Mesenchymal stem cell (in vitro differentiated cells and primary cell): ENCODE results near the gene AFF1.

Experiments used
- DNase-seq: peaks from one replicate; pipeline ENCODE4 v3.0.0-alpha.2; 2013
- H2AFZ ChIP-seq: one replicate; pipeline ENCODE4 v1.6.1; 2013; ENCODE audit warnings: low read depth, mild to moderate bottlenecking, control low read depth, inconsistent platforms, low read length, moderate library complexity
- H2AK5ac ChIP-seq: 2 replicates; pipeline ENCODE4 v1.6.1; 2013; ENCODE audit warnings: low read length, moderate library complexity, mild to moderate bottlenecking, inconsistent platforms; ENCODE audit not compliant: severe bottlenecking
- H2BK120ac ChIP-seq: one replicate; pipeline ENCODE4 v1.6.1; 2013; ENCODE audit warnings: low read depth, mild to moderate bottlenecking, inconsistent platforms, low read length, moderate library complexity
- H2BK12ac ChIP-seq, 2 experiments: one replicate each; pipeline ENCODE4 v1.6.1; 2013; ENCODE audit warnings: inconsistent platforms in 2 of 2, low read length in 2 of 2, mild to moderate bottlenecking in 2 of 2, moderate library complexity in 2 of 2, control low read depth in 1 of 2
- H2BK15ac ChIP-seq: one replicate; pipeline ENCODE4 v1.6.1; 2013; ENCODE audit warnings: mild to moderate bottlenecking, low read depth, inconsistent platforms; ENCODE audit not compliant: poor library complexity, severe bottlenecking
- H2BK5ac ChIP-seq: 2 replicates; pipeline ENCODE4 v1.6.1; 2013; ENCODE audit warnings: low read depth, mild to moderate bottlenecking, low read length, control low read depth, inconsistent platforms; ENCODE audit not compliant: poor library complexity, severe bottlenecking
- H3K14ac ChIP-seq, 2 experiments: one replicate each; pipeline ENCODE4 v1.6.1; 2013; ENCODE audit warnings: inconsistent platforms in 2 of 2, low read length in 2 of 2, control low read depth in 1 of 2, mild to moderate bottlenecking in 1 of 2, moderate library complexity in 1 of 2
- H3K18ac ChIP-seq, 2 experiments: one replicate each; pipeline ENCODE4 v1.6.1; 2013; ENCODE audit warnings: inconsistent platforms in 2 of 2, low read length in 2 of 2, control low read depth in 1 of 2, low read depth in 1 of 2, mild to moderate bottlenecking in 1 of 2
- H3K23ac ChIP-seq, 2 experiments: one replicate each; pipeline ENCODE4 v1.6.1; 2013; ENCODE audit warnings: inconsistent platforms in 2 of 2, low read length in 2 of 2, mild to moderate bottlenecking in 2 of 2, moderate library complexity in 2 of 2, control low read depth in 1 of 2
- H3K27ac ChIP-seq: 2 replicates; pipeline ENCODE4 v1.5.1; 2013; ENCODE audit warnings: mild to moderate bottlenecking, moderate library complexity, low read length, control low read depth, inconsistent platforms; ENCODE audit not compliant: poor library complexity, severe bottlenecking
- H3K27me3 ChIP-seq, 2 experiments: 2 replicates each; pipeline versions ENCODE4 v1.6.1 to v1.7.0; 2013; ENCODE audit warnings: low read length in 2 of 2, mild to moderate bottlenecking in 2 of 2, moderate library complexity in 2 of 2, control low read depth in 1 of 2, inconsistent platforms in 1 of 2; ENCODE audit not compliant: control insufficient read depth in 1 of 2, insufficient read depth in 1 of 2
- H3K36me3 ChIP-seq, 2 experiments: 2 replicates each; pipeline versions ENCODE4 v1.6.1 to v1.7.0; 2013; ENCODE audit warnings: low read length in 2 of 2, control low read depth in 1 of 2, inconsistent platforms in 1 of 2, low read depth in 1 of 2, mild to moderate bottlenecking in 1 of 2; ENCODE audit not compliant: insufficient read depth in 2 of 2, control insufficient read depth in 1 of 2
- H3K4ac ChIP-seq, 2 experiments: one replicate each; pipeline ENCODE4 v1.6.1; 2013; ENCODE audit warnings: inconsistent platforms in 2 of 2, low read length in 2 of 2, mild to moderate bottlenecking in 2 of 2, moderate library complexity in 2 of 2, control low read depth in 1 of 2, low read depth in 1 of 2
- H3K4me1 ChIP-seq: 2 replicates; pipeline ENCODE4 v1.6.1; 2013; ENCODE audit warnings: low read depth, low read length, control low read depth; ENCODE audit not compliant: control insufficient read depth, insufficient read depth
- H3K4me2 ChIP-seq: 2 replicates; pipeline ENCODE4 v1.6.1; 2013; ENCODE audit warnings: low read length, mild to moderate bottlenecking, inconsistent platforms; ENCODE audit not compliant: poor library complexity, severe bottlenecking
- H3K4me3 ChIP-seq, 2 experiments: 2 replicates each; pipeline versions ENCODE4 v1.5.1 to v1.7.0; 2013; ENCODE audit warnings: low read length in 2 of 2, mild to moderate bottlenecking in 2 of 2, control low read depth in 1 of 2, low read depth in 1 of 2; ENCODE audit not compliant: insufficient read depth in 1 of 2
- H3K79me1 ChIP-seq: replicated peaks from 2 replicates; pipeline ENCODE4 v1.6.1; 2013; ENCODE audit warnings: mild to moderate bottlenecking, control low read depth, low read length, inconsistent platforms; ENCODE audit not compliant: poor library complexity, severe bottlenecking
- H3K9ac ChIP-seq: 2 replicates; pipeline ENCODE4 v1.7.0; 2013; ENCODE audit warnings: mild to moderate bottlenecking, low read length, moderate library complexity
- H3K9me3 ChIP-seq: 2 replicates; pipeline ENCODE4 v1.7.0; 2013; ENCODE audit warnings: mild to moderate bottlenecking, low read length; ENCODE audit not compliant: control insufficient read depth
- H4K8ac ChIP-seq: one replicate; pipeline ENCODE4 v1.6.1; 2013; ENCODE audit warnings: inconsistent platforms, mild to moderate bottlenecking, low read length, moderate library complexity
- H4K91ac ChIP-seq: one replicate; pipeline ENCODE4 v1.6.1; 2013; ENCODE audit warnings: mild to moderate bottlenecking, low read length, inconsistent platforms
- WGBS: methylation state at CpG from one replicate; pipeline ENCODE4 v1.1.7; 2013; ENCODE audit warnings: mixed read lengths; 5-methylcytosine and 5-hydroxymethylcytosine counted together

AFF1 gene

DNA sequence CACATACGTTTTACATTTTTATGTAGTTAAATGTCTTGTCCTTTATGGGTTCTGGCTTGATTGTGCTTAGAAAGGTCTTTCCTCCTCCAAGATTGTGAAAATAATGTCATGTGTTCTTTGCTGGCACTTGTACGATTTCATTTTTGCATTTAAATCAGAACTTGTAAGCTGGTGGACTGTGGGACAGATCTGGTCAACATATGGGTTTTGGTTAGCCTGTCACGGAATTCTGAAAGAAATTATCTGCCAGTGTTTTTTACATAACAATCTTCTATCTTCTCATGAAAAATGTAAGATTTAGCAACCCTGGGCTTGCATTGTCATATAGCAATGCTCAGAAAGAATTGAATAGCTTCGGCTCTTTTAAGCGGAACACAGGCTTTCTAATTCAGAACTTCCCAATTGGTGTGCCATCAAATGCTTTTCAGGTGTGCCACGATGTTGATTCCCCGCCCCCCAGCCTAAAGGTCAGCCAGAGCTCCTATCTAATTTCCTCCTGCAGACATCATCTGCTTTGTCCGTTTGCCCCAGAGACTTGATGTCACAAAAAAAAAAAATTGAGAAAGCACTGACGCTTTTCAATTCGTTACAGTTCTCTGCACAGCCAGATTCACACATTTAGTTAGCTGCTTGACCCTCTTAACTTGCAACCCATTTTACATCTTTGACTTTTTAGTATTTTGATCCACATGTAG lies 16.2 kb downstream of the AFF1 start:
- no peak for DNase-seq
- H3K27ac ChIP-seq: no peak overlapping the region
- H2BK5ac ChIP-seq: peak overlapping the region; percentile 44
- no peaks in the 10 kb centered on the region for H3K4me1 ChIP-seq
- peaks cover 16% of the 10 kb centered on the region for H3K79me1 ChIP-seq
- H2AK5ac ChIP-seq: no peak overlapping the region
- no peak overlapping the region for H2BK12ac ChIP-seq
- no peak overlapping the region for H3K9ac ChIP-seq
- no peaks in the 10 kb centered on the region for H3K27me3 ChIP-seq
- no peak overlapping the region for H4K8ac ChIP-seq
- H3K4me3 ChIP-seq: no peak overlapping the region
- H3K36me3 ChIP-seq: peaks cover 5 to 8% of the 10 kb centered on the region in 2 experiments
- no peaks in the 10 kb centered on the region for H3K9me3 ChIP-seq
- WGBS: 77% methylated on average over 9 of the region's 10 CpGs
- no peak overlapping the region for H3K4ac ChIP-seq
- H4K91ac ChIP-seq: no peak overlapping the region
- H3K4me2 ChIP-seq: no peak overlapping the region
- H3K14ac ChIP-seq: peak overlapping the region in 1 of 2 experiments; percentile 36
- H3K18ac ChIP-seq: no peak overlapping the region
- H2BK120ac ChIP-seq: no peak overlapping the region
- no peak overlapping the region for H2AFZ ChIP-seq
- H2BK15ac ChIP-seq: no peak overlapping the region
- no peak overlapping the region for H3K23ac ChIP-seq

DNA sequence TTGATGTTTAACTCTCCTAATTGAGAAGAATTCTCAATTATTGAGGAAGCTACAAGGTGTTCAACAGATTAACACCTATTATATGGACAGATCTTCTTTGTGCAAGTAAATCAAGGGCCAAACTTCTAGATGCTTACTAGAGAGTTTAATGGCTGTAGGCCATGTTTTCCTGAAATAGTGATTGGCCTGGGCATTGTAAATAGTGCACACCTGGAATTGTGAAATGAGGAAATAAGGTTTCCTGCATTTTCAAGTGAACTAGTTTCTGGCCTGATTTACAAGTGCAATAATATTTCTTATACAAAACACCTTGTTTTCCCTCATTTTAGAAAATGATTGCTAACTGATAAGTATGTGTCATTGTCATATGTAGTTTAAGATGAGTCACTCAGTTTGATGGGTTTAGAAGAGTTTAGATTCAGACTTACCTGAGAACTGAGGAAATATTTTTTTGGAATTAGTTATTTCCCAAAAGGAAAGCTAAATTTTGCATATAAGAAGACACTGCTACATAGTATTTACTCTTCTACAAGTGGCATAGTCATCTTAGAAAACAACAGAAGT lies 21.2 kb downstream of the AFF1 start:
- Histone ChIP-seq H3K4me3 (no peak overlapping the region), H2AK5ac (no peak overlapping the region), H3K9ac (no peak overlapping the region), H2BK120ac (no peak overlapping the region), H2AFZ (no peak overlapping the region), H3K27ac (no peak overlapping the region), H2BK5ac (no peak overlapping the region), H3K27me3 (no peaks in the 10 kb centered on the region), H3K4ac (no peak overlapping the region), H3K79me1 (peaks cover 10% of the 10 kb centered on the region), H3K14ac (no peak overlapping the region), H2BK12ac (no peak overlapping the region), H2BK15ac (no peak overlapping the region), H3K36me3 (peaks cover 2 to 8% of the 10 kb centered on the region in 2 experiments), H3K9me3 (no peaks in the 10 kb centered on the region), H3K4me2 (no peak overlapping the region), H3K18ac (no peak overlapping the region), H4K91ac (no peak overlapping the region), H3K4me1 (peaks cover 7% of the 10 kb centered on the region), H4K8ac (no peak overlapping the region), H3K23ac (no peak overlapping the region)
- no peak for DNase-seq

DNA sequence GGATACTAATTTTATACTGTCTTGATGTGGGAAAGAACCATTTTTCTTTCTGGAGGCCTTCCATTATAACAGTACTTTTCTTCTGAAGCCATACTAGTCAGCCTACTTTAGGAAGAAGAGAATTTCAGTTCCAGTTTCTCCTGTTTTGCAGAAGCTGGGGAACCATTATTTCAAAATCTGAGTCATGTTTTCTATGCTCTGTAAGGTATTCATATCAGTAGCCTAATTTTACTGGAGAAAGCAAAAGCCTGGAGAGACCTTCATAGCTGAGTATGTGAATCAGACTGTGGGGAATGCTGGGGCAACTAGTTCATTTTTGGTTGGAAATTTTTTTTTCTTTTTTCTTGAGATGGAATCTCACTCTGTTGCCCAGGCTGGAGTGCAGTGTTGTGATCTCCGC lies 22.4 kb downstream of the AFF1 start:
- no peak overlapping the region for H3K23ac ChIP-seq
- peaks cover 2 to 8% of the 10 kb centered on the region in 2 experiments for H3K36me3 ChIP-seq
- no peak overlapping the region for H3K4me2 ChIP-seq
- H3K79me1 ChIP-seq: peaks cover 7% of the 10 kb centered on the region
- DNase-seq: peak; percentile 44
- H4K8ac ChIP-seq: no peak overlapping the region
- no peak overlapping the region for H4K91ac ChIP-seq
- no peak overlapping the region for H3K14ac ChIP-seq
- H3K4me3 ChIP-seq: no peak overlapping the region
- H3K18ac ChIP-seq: no peak overlapping the region
- no peak overlapping the region for H2BK120ac ChIP-seq
- H2AFZ ChIP-seq: no peak overlapping the region
- peak overlapping the region; percentile 28 for H3K9ac ChIP-seq
- H3K4ac ChIP-seq: no peak overlapping the region
- no peak overlapping the region for H2BK12ac ChIP-seq
- H3K27me3 ChIP-seq: no peaks in the 10 kb centered on the region
- no peak overlapping the region for H2BK5ac ChIP-seq
- peak overlapping the region; percentile 56 for H3K27ac ChIP-seq
- no peak overlapping the region for H2AK5ac ChIP-seq
- no peak overlapping the region for H2BK15ac ChIP-seq
- WGBS: 100% methylated on average over 1 of the region's 1 CpG
- no peaks in the 10 kb centered on the region for H3K9me3 ChIP-seq
- H3K4me1 ChIP-seq: peaks cover 7% of the 10 kb centered on the region

DNA sequence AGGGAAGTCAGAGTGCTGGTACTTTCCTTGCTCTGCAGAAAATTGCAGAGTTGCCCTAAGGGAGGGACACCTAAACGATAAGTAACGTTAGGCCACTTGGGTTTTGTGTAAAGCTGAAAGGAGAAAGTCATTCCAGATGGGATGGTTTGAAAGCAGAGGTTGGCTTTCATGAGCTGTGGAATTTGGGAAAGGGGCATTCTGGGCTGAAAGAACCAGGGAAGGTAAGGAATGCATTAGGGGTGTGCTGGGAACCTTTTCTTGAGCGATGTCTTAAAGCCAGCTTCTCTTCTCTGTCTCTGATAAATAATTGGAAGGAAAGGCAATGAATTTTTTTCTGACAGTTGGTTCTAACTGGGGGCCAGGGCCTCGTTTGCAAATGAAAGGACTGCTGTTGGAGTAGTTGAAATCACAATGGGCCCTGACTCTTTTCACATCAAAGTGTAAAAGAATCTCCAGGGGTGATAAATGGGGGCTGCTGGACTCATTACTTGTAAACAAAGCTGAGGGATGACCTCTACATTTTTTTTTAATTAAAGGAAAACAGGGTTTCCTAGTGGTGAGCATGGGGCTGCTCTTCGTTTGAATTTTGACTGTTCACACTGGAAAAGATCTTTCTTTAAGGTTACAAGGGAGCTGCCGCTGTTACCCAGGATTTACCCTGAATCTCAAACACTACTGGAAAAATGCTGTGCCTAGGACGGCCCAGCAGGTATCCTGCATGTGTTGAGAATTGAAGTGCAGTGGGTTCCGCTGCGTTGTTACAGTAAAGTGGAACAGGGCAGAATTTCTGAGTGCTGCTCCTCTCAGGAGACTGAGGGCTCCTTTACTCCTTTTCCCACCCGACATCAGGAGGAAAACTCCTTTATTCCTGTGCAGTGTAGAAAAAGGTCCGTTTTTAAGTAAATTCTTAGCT lies 25.0 kb downstream of the AFF1 start:
- H3K27ac ChIP-seq: peak overlapping the region; percentile 59
- H3K9ac ChIP-seq: no peak overlapping the region
- no peaks in the 10 kb centered on the region for H3K9me3 ChIP-seq
- H3K4me1 ChIP-seq: peaks cover 9% of the 10 kb centered on the region
- peaks cover 9% of the 10 kb centered on the region for H3K79me1 ChIP-seq
- H3K14ac ChIP-seq: no peak overlapping the region
- no peak overlapping the region for H2AFZ ChIP-seq
- WGBS: 16% methylated on average over 10 of the region's 11 CpGs
- no peak overlapping the region for H4K8ac ChIP-seq
- H3K4me2 ChIP-seq: no peak overlapping the region
- no peak overlapping the region for H3K23ac ChIP-seq
- H3K36me3 ChIP-seq: peaks cover 0 to 3% of the 10 kb centered on the region in 2 experiments
- no peak overlapping the region for H3K4me3 ChIP-seq
- peak overlapping the region; percentile 93 to 94 for H2BK12ac ChIP-seq
- peak overlapping the region; percentile 96 to 97 for H3K18ac ChIP-seq
- no peak overlapping the region for H2BK120ac ChIP-seq
- peak; percentile 20 for DNase-seq
- H2AK5ac ChIP-seq: peak overlapping the region; percentile 93
- H3K27me3 ChIP-seq: no peaks in the 10 kb centered on the region
- no peak overlapping the region for H2BK15ac ChIP-seq
- H2BK5ac ChIP-seq: no peak overlapping the region
- H4K91ac ChIP-seq: peak overlapping the region; percentile 90
- H3K4ac ChIP-seq: peak overlapping the region in 1 of 2 experiments; percentile 99
